BJ (cell line): ENCODE measurements around the gene LRCOL1. TPM values are rescaled to one million over a fixed set of nuclear protein-coding genes. Genes with fewer than 3 reads are reported as not detected.

ENCODE experiments used
- CTCF ChIA-PET: fragments of 350-600 bp; formaldehyde crosslinking; extraction: SDS; loops from one replicate; lab custom pipeline; 2021; ENCODE audit warnings: antibody characterized with exemption, inconsistent platforms; lab: Yijun Ruan, JAX
- POLR2A ChIA-PET: fragments of 300-600 bp; sonication (Branson Sonifier 250); formaldehyde crosslinking; extraction: SDS; loops from one replicate; lab custom pipeline; 2021; ENCODE audit warnings: antibody characterized with exemption; lab: Charles Lee
- DNase-seq: peaks from one replicate; pipeline ENCODE4 v3.0.0-alpha.2; 2011; ENCODE audit warnings: low read depth
- H3K27me3 ChIP-seq: 2 replicates; pipeline ENCODE4 v1.6.0; 2011; ENCODE audit warnings: low read length; ENCODE audit not compliant: control insufficient read depth, insufficient read depth
- H3K36me3 ChIP-seq: 2 replicates; pipeline ENCODE4 v1.5.1; 2011; ENCODE audit warnings: low read length; ENCODE audit not compliant: control insufficient read depth, insufficient read depth
- H3K4me3 ChIP-seq: 2 replicates; pipeline ENCODE4 v1.5.1; 2011; ENCODE audit warnings: low read depth, mild to moderate bottlenecking, control low read depth, low read length
- CTCF ChIP-seq: IDR thresholded peaks from 2 replicates; pipeline ENCODE4 v1.5.1; 2011; ENCODE audit warnings: low read depth, mild to moderate bottlenecking, control low read depth, inconsistent platforms, low read length, moderate library complexity; ENCODE audit not compliant: insufficient read depth
- polyA plus RNA-seq: library from polyadenylated mRNA; depleted of rRNA; stranded (reverse); fragments of >200 nt; gene quantifications from 2 replicates; pipeline ENCODE4 v1.2.3, GENCODE V29; 2011

LRCOL1 gene
- polyA plus RNA-seq, 1 experiment, result 0.15 TPM

GRCh38 chr12:132619071-132619385 lies 8.6 kb upstream of the LRCOL1 start:
- H3K36me3 ChIP-seq, result no peaks in the 10 kb centered on the region
- POLR2A ChIA-PET, result no interaction called here
- TF ChIP-seq CTCF, result no peak
- peaks cover 23% of the 10 kb centered on the region for H3K27me3 ChIP-seq
- no peak for DNase-seq
- CTCF ChIA-PET, result interaction anchor here (3.7 kb wide), 1 partner anchor 204 kb away, joined by 51 read pairs; no protein-coding TSS in a partner anchor
- no peak overlapping the region for H3K4me3 ChIP-seq

- ChIA-PET POLR2A (interaction anchor here (0.6 kb wide), 1 partner anchor 56 kb away, joined by 3 read pairs; no protein-coding TSS in a partner anchor), CTCF (interaction anchor here (1.0 to 3.7 kb wide), 3 partner anchors 9 to 204 kb away, joined by 3 to 51 read pairs (median 13); no protein-coding TSS in a partner anchor)
- DNase-seq, result no peak
- no peak for TF ChIP-seq CTCF
- H3K4me3 ChIP-seq, result no peak within 1 kb of the TSS
- H3K36me3 ChIP-seq, result no peaks in the 10 kb centered on the region
- peaks cover 23% of the 10 kb centered on the region for H3K27me3 ChIP-seq
Measured at GRCh38 chr12:132618683-132619043, 8.3 kb upstream of the LRCOL1 start, which contains the start of gene P2RX2. Gene P2RX2 (plus strand): TSS chr12:132618776. CDS start chr12:132618817, 41 bp downstream.

GRCh38 chr12:132617822-132618682 lies 7.7 kb upstream of the LRCOL1 start:
- no peak for TF ChIP-seq CTCF
- ChIA-PET POLR2A (interaction anchor here (0.6 kb wide), 1 partner anchor 57 kb away, joined by 3 read pairs; no protein-coding TSS in a partner anchor), CTCF (interaction anchor here (0.7 to 3.7 kb wide), 5 partner anchors 9 to 203 kb away, joined by 3 to 51 read pairs (median 3); no protein-coding TSS in a partner anchor)
- no peak for DNase-seq
- Histone ChIP-seq H3K27me3 (peaks cover 23% of the 10 kb centered on the region), H3K4me3 (no peak overlapping the region), H3K36me3 (no peaks in the 10 kb centered on the region)

- no peaks in the 10 kb centered on the region for H3K36me3 ChIP-seq
- ChIA-PET CTCF (interaction anchor here (0.7 to 3.7 kb wide), 7 partner anchors 9 to 202 kb away, joined by 3 to 51 read pairs (median 3); no protein-coding TSS in a partner anchor), POLR2A (no interaction called here)
- no peak overlapping the region for H3K4me3 ChIP-seq
- no peak for TF ChIP-seq CTCF
- no peak for DNase-seq
- peaks cover 23% of the 10 kb centered on the region for H3K27me3 ChIP-seq
Measured at GRCh38 chr12:132617135-132617701, 6.8 kb upstream of the LRCOL1 start.

GRCh38 chr12:132615579-132616038 lies 5.2 kb upstream of the LRCOL1 start:
- DNase-seq, result no peak
- ChIA-PET POLR2A (no interaction called here), CTCF (interaction anchor here (0.6 to 3.7 kb wide), 18 partner anchors 10 to 469 kb away, joined by 3 to 73 read pairs (median 6); no protein-coding TSS in a partner anchor)
- H3K36me3 ChIP-seq, result no peaks in the 10 kb centered on the region
- no peak for TF ChIP-seq CTCF
- H3K27me3 ChIP-seq, result peaks cover 28% of the 10 kb centered on the region
- no peak overlapping the region for H3K4me3 ChIP-seq
